Astrocyte (in vitro differentiated cells and primary cell): ENCODE measurements around the gene SBF2. TPM values are rescaled to one million over a fixed set of nuclear protein-coding genes. Genes with fewer than 3 reads are reported as not detected.

Experiments
- DNase-seq: peaks from one replicate; pipeline ENCODE4 v3.0.0-alpha.2; 2010; ENCODE audit warnings: low read depth
- FAIRE-seq: peaks from 2 replicates; lab custom pipeline; 2011; peaks lifted over from hg19 to GRCh38; lab: Jason Lieb, UNC
- H2AFZ ChIP-seq: 2 replicates; pipeline ENCODE4 v1.6.0; 2012; ENCODE audit warnings: low read depth, low read length, inconsistent platforms
- H3K27ac ChIP-seq: 2 replicates; pipeline ENCODE4 v1.5.1; 2011; ENCODE audit warnings: low read depth, low read length, inconsistent platforms
- H3K27me3 ChIP-seq: 2 replicates; pipeline ENCODE4 v1.6.0; 2011; ENCODE audit warnings: low read length, inconsistent platforms; ENCODE audit not compliant: insufficient read depth
- H3K36me3 ChIP-seq: 2 replicates; pipeline ENCODE4 v1.5.1; 2011; ENCODE audit warnings: low read length, inconsistent platforms; ENCODE audit not compliant: insufficient read depth
- H3K4me1 ChIP-seq: 2 replicates; pipeline ENCODE4 v1.5.1; 2011; ENCODE audit warnings: low read length, inconsistent platforms; ENCODE audit not compliant: insufficient read depth
- H3K4me2 ChIP-seq: 2 replicates; pipeline ENCODE4 v1.6.0; 2012; ENCODE audit warnings: low read length, inconsistent platforms
- H3K4me3 ChIP-seq: 2 replicates; pipeline ENCODE4 v1.5.1; 2011; ENCODE audit warnings: low read depth, mild to moderate bottlenecking, low read length, inconsistent platforms; ENCODE audit not compliant: insufficient read depth
- H3K79me2 ChIP-seq: 2 replicates; pipeline ENCODE4 v1.6.0; 2012; ENCODE audit warnings: mild to moderate bottlenecking, low read length, inconsistent platforms; ENCODE audit not compliant: insufficient read depth
- H3K9ac ChIP-seq: 2 replicates; pipeline ENCODE4 v1.6.0; 2012; ENCODE audit warnings: mild to moderate bottlenecking, low read length, inconsistent platforms
- H3K9me3 ChIP-seq: 2 replicates; pipeline ENCODE4 v1.5.1; 2012; ENCODE audit warnings: low read depth, mild to moderate bottlenecking, low read length, inconsistent platforms; ENCODE audit not compliant: insufficient read depth
- H4K20me1 ChIP-seq: 2 replicates; pipeline ENCODE4 v1.6.0; 2012; ENCODE audit warnings: low read length, inconsistent platforms; ENCODE audit not compliant: insufficient read depth
- H3K27ac Mint-ChIP-seq: one replicate; pipeline ENCODE4 v1.8.0; 2021; ENCODE audit warnings: mild to moderate bottlenecking, mixed read lengths; ENCODE audit not compliant: unreplicated experiment
- H3K27me3 Mint-ChIP-seq: one replicate; pipeline ENCODE4 v1.8.0; 2021; ENCODE audit warnings: low read depth, mixed read lengths; ENCODE audit not compliant: unreplicated experiment
- H3K36me3 Mint-ChIP-seq: one replicate; pipeline ENCODE4 v1.8.0; 2021; ENCODE audit warnings: low read depth, mixed read lengths; ENCODE audit not compliant: unreplicated experiment
- H3K4me1 Mint-ChIP-seq: one replicate; pipeline ENCODE4 v1.8.0; 2021; ENCODE audit warnings: low read depth, mixed read lengths; ENCODE audit not compliant: unreplicated experiment
- H3K4me3 Mint-ChIP-seq: one replicate; pipeline ENCODE4 v1.8.0; 2021; ENCODE audit warnings: mild to moderate bottlenecking, moderate library complexity, mixed read lengths; ENCODE audit not compliant: unreplicated experiment
- H3K9me3 Mint-ChIP-seq: one replicate; pipeline ENCODE4 v1.8.0; 2021; ENCODE audit warnings: mild to moderate bottlenecking, mixed read lengths; ENCODE audit not compliant: unreplicated experiment
- EZH2 ChIP-seq: IDR thresholded peaks from 2 replicates; pipeline ENCODE4 v1.6.1; 2012; ENCODE audit warnings: mild to moderate bottlenecking, low read length, inconsistent platforms; ENCODE audit not compliant: insufficient read depth
- total RNA-seq: library from RNA; stranded (reverse); gene quantifications from 2 replicates; pipeline ENCODE4 v1.2.1, GENCODE V29; 2021
- TF ChIP-seq, protein P1 (sequence below): IDR thresholded peaks from 2 replicates; pipeline ENCODE4 v1.5.1; 2011; ENCODE audit warnings: low read depth, mild to moderate bottlenecking, inconsistent platforms, low read length, moderate library complexity; ENCODE audit not compliant: insufficient read depth

Gene SBF2
- total RNA-seq, 1 donor from 2014 or later: 50.0 TPM

DNA sequence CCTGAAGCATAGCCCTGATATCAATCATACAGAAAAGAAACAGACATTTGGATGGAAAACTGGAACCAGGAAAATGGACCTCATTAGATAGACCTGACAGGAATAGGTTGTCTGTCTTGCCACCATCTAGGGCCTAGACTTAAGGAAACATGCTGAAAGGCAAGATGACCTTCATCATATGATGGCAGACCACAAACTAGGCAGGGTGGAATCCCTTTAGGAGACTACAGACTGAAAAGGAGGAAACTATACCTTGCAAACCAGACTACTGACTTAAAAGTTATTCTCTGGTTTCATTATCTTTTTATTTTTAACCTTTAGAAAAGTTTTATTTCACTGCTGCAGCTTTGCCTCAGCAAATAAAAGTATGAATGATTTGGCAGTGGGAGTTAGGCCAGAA, 20.3 kb downstream of the SBF2 start:
- H3K4me1 Mint-ChIP-seq: peaks cover 12% of the 10 kb centered on the region
- Histone ChIP-seq H3K27ac (no peak overlapping the region), H2AFZ (no peak overlapping the region), H3K4me1 (no peaks in the 10 kb centered on the region), H3K79me2 (peaks cover 30% of the 10 kb centered on the region), H3K27me3 (no peaks in the 10 kb centered on the region), H4K20me1 (peaks cover 31% of the 10 kb centered on the region), H3K4me2 (no peak overlapping the region), H3K9me3 (no peaks in the 10 kb centered on the region), H3K36me3 (no peaks in the 10 kb centered on the region), H3K4me3 (no peak overlapping the region), H3K9ac (no peak overlapping the region)
- no peaks in the 10 kb centered on the region for H3K36me3 Mint-ChIP-seq
- DNase-seq (no peak), FAIRE-seq (no peak)
- no peak for TF ChIP-seq EZH2
- TF ChIP-seq, protein P1, sequence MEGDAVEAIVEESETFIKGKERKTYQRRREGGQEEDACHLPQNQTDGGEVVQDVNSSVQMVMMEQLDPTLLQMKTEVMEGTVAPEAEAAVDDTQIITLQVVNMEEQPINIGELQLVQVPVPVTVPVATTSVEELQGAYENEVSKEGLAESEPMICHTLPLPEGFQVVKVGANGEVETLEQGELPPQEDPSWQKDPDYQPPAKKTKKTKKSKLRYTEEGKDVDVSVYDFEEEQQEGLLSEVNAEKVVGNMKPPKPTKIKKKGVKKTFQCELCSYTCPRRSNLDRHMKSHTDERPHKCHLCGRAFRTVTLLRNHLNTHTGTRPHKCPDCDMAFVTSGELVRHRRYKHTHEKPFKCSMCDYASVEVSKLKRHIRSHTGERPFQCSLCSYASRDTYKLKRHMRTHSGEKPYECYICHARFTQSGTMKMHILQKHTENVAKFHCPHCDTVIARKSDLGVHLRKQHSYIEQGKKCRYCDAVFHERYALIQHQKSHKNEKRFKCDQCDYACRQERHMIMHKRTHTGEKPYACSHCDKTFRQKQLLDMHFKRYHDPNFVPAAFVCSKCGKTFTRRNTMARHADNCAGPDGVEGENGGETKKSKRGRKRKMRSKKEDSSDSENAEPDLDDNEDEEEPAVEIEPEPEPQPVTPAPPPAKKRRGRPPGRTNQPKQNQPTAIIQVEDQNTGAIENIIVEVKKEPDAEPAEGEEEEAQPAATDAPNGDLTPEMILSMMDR: no peak
- H3K27me3 Mint-ChIP-seq: no peaks in the 10 kb centered on the region
- no peaks in the 10 kb centered on the region for H3K9me3 Mint-ChIP-seq
- H3K4me3 Mint-ChIP-seq: no peak overlapping the region
- no peak overlapping the region for H3K27ac Mint-ChIP-seq

DNA sequence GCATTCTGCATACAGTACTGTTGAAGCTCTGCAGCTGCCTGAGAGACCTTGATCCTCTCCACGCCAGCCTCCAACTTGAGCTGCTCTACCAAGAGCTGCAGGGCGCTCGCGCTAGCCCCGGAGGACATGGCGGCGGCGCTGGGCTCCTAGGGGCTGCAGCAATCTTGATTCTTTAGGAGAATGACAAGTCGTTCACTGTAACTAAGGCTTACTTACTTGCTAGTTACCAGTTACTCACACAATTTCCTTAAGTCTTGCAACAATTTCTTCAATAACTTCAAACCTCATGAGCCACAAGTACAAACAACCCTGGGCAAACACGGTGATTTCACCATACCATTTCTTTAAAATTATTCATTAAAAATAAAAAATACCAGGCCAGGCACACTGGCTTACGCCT, 21.9 kb downstream of the SBF2 start:
- Histone ChIP-seq H3K4me1 (no peaks in the 10 kb centered on the region), H3K36me3 (no peaks in the 10 kb centered on the region), H3K4me2 (no peak overlapping the region), H3K27me3 (no peaks in the 10 kb centered on the region), H3K9ac (no peak overlapping the region), H3K4me3 (no peak overlapping the region), H2AFZ (no peak overlapping the region), H3K9me3 (no peaks in the 10 kb centered on the region), H4K20me1 (peaks cover 27% of the 10 kb centered on the region), H3K79me2 (peaks cover 24% of the 10 kb centered on the region), H3K27ac (no peak overlapping the region)
- Mint-ChIP-seq H3K27me3 (no peaks in the 10 kb centered on the region), H3K4me1 (peaks cover 20% of the 10 kb centered on the region), H3K4me3 (no peak overlapping the region), H3K9me3 (no peaks in the 10 kb centered on the region), H3K36me3 (no peaks in the 10 kb centered on the region), H3K27ac (no peak overlapping the region)
- DNase-seq: no peak
- no peak for TF ChIP-seq EZH2
- TF ChIP-seq, protein P1: no peak
- FAIRE-seq: no peak

DNA sequence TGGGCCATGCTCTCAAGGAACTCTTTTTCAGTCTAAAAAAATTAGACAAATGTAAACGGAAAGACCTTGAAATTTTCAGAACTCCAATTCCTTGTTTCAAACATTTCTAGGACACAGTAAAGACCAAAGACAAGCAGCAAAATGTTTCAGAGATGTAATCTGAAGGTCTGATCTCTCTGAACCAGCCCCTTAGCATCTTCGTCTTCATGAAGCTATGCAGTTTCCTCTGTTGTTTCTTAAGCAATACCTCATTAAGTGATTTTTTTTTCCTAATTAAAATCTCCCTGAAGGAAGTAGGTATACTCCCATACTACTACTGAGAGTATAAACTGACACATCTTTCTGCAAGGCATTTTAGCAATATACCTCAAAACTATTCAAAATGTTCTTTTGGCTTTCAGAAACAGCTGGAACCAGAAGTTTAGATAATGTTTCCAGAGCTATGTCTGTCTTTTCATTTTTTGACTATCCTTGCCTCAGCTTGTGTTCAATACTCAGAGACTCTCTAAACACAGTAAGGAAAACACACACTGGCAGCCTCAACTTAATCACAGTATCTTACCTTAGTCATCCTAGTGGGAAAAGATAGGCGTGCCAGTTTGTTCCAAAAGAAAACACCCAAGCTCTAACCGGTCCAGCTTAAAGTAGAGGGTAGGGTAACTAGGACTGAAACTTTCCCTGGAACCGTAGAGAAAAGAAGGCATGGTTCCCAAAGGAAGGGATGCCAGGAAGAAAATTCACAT, 25.1 kb downstream of the SBF2 start:
- Histone ChIP-seq H3K27ac (no peak overlapping the region), H3K4me3 (no peak overlapping the region), H3K4me1 (peaks cover 5% of the 10 kb centered on the region), H4K20me1 (peaks cover 17% of the 10 kb centered on the region), H3K9me3 (no peaks in the 10 kb centered on the region), H3K27me3 (no peaks in the 10 kb centered on the region), H2AFZ (no peak overlapping the region), H3K36me3 (no peaks in the 10 kb centered on the region), H3K79me2 (peaks cover 10% of the 10 kb centered on the region), H3K4me2 (no peak overlapping the region), H3K9ac (no peak overlapping the region)
- Mint-ChIP-seq H3K36me3 (no peaks in the 10 kb centered on the region), H3K4me3 (no peak overlapping the region), H3K27me3 (no peaks in the 10 kb centered on the region), H3K4me1 (peaks cover 16% of the 10 kb centered on the region), H3K27ac (peak overlapping the region; percentile 29), H3K9me3 (no peaks in the 10 kb centered on the region)
- TF ChIP-seq, protein P1: no peak
- no peak for TF ChIP-seq EZH2
- DNase-seq (peak; percentile 16), FAIRE-seq (no peak)
